GM20431 (cell line): ENCODE data around the gene MAGI1.

Experiments used
- in situ Hi-C: fragments of 300-500 bp; cut with MseI, MboI; formaldehyde crosslinking; loops from one replicate; pipeline ENCODE4 v1.15.0; 2020; ENCODE audit warnings: low sequenced_read_pairs; ENCODE audit not compliant: unreplicated experiment

MAGI1 gene

DNA sequence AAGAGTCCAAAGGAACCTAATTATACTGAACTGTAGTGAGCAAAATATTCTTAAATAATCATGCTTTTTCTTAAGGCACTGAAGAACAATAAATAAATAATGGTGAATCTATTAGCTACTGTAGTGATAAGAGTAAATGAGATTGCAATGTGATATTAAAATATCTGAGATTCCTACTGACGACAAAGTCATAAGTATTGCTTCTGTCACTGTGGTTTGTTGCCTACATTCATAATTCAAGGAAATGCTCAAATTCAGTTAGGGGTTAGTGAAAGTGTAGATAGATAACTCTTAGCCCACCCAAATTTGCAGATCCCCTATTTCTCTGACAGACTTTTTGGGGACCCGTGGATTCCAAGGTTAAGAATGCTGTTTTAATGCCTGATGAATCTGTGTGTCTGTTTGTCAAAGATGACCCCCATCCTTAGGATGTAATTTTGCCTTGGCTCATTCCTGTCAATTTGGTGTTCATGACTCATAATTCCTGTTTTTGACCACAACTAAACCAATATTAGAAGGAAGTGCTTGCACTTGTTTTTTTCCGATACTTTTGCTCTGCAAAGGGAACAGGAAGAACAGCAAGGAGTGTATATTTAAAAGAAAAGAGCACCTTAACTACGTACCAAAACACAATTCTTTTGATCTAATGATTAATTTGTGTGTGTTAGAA lies 86.7 kb downstream of the MAGI1 start:
- in situ Hi-C loops: no loop called here

DNA sequence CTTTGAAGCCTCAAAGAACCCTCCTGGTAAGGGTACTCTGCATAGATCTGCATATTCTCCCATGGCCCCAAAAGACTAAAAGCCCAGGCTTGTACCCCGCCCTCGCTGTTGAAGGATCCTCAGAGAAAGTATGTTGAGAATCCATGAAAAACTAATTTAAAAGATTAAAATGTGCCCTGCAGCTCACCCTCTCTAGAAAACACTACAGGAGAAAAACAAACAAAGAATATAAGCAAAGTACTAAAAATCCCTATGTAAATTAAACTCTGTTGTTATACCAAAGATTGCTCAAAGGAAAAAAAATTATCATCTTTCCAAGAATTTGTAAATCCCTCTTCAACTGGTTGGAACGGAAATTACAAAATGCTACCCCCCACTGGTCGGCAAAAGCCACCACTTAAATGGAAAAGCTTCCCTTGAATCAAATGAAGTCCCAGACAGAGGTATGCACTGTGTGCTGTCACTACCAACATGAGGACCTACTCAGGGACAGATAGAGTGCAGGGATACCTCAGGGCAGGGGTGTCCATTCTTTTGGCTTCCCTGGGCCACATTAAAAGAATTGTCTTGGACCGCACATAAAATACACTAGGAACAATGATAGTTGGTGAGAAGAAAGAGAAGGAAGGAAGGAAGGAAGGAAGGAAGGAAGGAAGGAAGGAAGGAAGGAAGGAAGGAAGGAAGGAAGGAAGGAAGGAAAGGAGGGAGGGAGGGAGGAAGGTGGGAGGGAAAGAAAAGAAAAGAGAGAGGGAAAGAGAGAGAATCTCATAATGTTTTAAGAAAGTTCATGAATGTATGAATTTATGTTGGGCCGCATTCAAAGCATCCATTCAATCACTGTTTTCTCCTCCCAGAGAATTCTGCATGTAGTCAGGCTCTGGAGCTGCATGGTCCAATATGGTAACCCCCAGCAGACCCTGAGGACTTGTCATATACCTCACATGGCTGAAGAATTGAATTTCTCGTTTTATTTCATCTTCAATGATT lies 88.1 kb downstream of the MAGI1 start:
- in situ Hi-C loops: no loop called here

DNA sequence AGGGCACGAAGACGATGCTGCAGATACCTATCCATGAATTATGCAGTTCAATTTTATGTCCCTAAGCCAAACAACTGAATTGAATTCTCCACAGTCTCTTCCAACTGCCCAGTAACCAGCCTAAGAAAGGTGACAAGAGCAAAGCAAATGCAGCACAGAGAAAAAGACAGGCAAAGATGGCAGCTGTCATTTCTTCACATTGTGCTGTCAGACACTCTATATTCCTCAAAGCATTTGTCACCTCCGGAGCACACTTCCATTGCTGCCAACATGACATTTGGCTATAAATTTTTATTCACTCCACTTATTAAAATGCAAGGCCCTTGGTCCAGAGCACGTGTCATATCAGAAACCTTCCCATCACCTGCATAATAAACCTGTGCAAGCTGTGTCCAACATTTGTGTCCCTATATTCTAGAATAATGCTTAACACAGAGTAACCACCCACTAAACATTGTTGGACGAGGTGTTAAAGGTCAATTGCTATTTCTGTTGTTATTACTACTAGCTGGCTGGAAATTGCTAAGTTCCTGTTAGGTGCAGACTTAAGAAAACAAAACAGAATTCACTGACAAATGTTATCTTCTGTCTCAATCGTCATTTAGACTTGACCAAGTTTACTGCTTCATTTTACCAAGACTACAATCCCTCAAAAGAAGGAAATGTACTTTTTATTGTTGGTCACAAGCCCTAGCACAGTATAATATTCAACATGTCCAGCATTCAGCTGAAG lies 89.7 kb downstream of the MAGI1 start:
- in situ Hi-C loops: no loop called here

GRCh38 chr3:65946438-65946837 lies 92.3 kb downstream of the MAGI1 start:
- in situ Hi-C loops: no loop called here

- in situ Hi-C loops: no loop called here
Observed at GRCh38 chr3:65945953-65946352, 92.8 kb downstream of the MAGI1 start.

GRCh38 chr3:65945480-65945879 lies 93.2 kb downstream of the MAGI1 start:
- in situ Hi-C loops: no loop called here

DNA sequence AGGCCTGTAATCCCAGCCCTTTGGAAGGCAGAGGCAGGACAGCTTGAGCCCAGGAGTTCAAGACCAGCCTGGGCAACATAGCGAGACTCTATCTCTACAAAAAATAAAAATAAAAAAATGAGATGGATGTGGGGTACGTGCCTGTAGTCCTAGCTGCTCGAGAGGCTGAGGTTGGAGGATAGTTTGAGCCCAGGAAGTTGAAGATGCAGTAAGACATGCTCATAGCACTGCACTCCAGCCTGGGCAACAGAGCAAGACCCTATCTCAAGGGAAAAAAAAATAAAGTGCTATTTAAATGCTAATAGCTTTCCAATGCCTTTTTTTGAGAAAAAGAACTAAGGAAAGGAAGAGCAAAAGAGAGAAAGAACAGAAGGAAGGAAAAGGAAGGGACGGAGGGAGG lies 94.5 kb downstream of the MAGI1 start:
- in situ Hi-C loops: no loop called here

- in situ Hi-C loops: no loop called here
Observed at GRCh38 chr3:65939801-65940246, 98.9 kb downstream of the MAGI1 start.

- in situ Hi-C loops: no loop called here
Observed at GRCh38 chr3:65939184-65939583, 99.5 kb downstream of the MAGI1 start.

GRCh38 chr3:65938676-65939075 lies 100.0 kb downstream of the MAGI1 start:
- in situ Hi-C loops: no loop called here

- in situ Hi-C loops: no loop called here
Observed at GRCh38 chr3:65938147-65938546, 100.6 kb downstream of the MAGI1 start.

- in situ Hi-C loops: no loop called here
Observed at GRCh38 chr3:65936908-65937638, 101.6 kb downstream of the MAGI1 start.

DNA sequence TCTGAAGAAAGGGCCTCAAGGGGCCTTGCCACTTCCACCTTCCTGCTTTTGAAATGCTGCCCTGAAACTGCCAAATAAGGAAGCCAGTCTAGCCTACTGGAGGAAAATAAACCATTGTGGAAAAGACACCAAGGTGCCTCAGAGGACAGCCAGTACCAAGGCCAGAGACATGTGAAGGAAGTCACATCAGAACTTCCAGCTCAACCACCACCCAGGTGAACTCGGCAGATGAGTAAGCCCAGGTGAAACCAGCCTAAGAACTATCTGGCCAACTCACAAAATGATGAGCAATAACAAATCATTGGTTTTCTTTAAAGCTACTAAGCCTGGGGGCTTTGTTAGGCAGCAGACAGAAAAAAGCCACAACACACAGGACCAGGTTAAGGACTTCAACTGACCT lies 103.0 kb downstream of the MAGI1 start:
- in situ Hi-C loops: no loop called here

DNA sequence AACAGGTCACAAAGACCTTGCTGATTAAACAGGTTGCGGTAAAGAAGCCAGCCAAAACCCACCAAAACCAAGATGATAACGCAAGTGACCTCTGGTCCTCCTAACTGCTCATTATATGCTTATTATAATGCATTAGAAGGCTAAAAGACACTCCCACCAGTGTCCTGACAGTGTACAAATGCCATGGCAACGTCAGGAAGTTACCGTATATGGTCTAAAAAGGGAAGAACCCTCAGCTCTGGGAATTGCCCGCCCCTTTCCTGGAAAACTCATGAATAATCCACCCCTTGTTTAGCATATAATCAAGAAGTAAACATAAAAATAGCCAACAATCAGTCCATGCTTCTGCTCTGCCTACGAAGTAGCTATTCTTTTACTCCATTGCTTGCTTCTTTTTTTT lies 108.1 kb downstream of the MAGI1 start:
- in situ Hi-C loops: no loop called here

- in situ Hi-C loops: no loop called here
Observed at GRCh38 chr3:65928110-65928509, 110.6 kb downstream of the MAGI1 start.

DNA sequence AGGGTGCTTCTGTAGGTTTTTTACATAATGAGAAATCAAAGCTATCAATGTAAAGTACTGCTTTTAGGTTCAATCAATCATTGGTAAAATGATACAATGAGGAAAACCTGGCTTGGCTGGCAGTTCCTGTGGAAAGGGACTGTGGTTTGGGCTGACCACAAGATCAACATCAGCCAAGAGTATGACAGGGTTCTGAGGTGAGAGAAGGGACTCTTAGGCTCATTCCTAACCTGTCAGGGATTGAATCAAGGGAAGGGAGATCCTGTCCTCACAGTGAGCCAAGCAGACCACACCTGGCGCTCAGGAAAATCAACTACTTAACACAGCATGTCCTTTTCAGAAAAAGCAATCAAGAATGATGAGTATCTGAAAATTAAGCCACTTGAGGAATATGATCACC lies 111.1 kb downstream of the MAGI1 start:
- in situ Hi-C loops: no loop called here

DNA sequence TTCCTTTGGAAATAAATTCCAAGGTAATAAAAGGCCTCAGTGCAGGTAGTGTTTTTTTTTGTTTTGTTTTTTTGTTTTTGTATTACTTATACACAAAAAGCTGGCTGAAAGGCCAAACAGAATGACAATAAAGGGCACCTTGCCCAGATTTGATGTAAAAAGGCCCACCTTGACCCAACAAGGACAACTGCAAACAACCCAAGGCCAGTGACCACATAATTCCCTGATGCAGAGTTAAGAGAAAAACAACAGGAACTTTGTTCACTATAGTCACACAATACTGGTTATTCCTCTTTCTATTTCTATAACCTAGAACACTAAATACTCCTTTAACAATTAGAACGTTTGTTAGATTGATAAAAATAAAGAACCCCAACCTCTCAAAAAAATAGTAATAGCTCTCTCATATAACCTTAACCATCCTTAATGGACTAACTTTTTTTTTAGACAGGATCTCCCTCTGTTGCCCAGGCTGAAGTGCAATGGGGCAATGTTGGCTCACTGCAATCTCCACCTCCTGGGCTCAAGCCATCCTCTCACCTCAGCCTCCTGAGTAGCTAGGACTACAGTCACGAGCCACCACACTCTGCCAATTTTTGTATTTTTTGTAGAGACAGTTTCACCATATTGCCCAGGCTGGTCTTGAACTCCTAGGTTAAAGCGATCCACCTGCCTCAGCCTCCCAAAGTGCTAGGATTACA lies 113.3 kb downstream of the MAGI1 start:
- in situ Hi-C loops: no loop called here

DNA sequence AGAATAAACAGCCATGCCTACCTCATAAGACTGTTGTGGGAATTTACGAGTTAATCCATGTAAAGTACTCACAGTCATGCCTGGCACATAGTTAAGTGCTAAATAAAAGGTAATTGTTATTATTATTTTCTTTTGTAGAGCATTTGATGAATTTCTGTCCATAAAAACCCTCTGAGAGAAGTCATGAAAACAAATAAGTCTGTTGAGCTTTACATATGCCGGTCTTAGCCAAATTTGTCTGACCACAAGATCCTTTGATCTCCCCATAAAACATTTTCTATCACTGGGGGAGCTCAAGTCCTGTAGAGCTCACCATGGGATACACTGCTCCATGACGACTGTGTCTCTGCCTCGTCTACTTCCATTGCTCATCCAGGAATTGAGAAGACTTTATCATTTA lies 114.0 kb downstream of the MAGI1 start:
- in situ Hi-C loops: no loop called here

DNA sequence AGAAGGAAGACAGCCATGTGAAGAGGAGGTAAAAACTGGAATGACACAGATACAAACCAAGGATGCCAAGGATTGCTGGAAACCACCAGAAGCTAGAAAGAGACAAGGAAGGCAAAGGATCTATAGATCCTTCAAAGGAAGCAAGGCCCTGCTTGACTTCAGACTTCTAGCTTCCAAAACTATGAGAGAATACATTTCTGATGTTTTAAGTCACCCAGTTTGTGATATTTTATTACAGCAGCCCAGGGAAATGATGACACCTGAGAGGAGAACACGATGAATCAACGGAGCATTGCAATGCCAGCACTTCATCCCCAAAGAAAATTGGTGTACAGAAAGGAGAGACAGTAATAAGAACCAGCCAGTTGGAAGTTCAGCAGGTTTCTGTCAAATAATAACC lies 116.3 kb downstream of the MAGI1 start:
- in situ Hi-C loops: no loop called here
